Measurements from ENCODE around the gene IRF7.

DNA sequence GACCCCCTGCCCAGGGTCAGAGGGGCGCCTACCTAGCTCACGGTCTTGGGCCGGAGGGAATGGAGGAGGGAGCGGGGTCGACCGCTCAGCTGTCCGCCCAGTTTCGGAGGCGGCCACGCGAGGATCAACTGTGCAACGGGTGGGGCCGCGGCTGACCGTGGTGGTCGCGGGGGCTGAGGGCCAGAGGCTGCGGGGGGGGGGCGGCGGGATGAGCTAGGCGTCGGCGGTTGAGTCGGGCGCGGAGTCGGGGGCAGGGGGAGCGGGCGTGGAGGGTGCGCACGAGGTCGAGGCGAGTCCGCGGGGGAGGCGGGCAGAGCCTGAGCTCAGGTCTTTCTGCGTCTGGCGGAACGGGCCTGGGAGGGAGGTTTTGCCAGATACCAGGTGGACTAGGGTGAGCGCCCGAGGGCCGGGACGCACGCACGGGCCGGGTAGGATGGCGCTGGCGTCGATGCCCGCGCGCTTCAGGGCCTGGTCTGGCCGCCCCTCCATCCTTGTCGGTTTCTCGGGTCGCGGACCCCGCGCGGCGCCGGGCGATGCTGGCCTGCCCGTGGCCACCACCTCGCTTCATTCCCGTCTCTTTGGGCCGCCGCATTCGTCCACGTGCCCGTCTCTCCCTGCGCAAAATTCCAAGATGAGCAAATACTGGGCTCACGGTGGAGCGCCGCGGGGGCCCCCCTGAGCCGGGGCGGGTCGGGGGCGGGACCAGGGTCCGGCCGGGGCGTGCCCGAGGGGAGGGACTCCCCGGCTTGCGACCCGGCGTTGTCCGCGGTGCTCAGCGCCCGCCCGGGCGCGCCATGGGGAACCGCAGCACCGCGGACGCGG, 21.0 kb upstream of the IRF7 start, which contains the start of gene DRD4:
- TF ChIP-seq, protein P1, sequence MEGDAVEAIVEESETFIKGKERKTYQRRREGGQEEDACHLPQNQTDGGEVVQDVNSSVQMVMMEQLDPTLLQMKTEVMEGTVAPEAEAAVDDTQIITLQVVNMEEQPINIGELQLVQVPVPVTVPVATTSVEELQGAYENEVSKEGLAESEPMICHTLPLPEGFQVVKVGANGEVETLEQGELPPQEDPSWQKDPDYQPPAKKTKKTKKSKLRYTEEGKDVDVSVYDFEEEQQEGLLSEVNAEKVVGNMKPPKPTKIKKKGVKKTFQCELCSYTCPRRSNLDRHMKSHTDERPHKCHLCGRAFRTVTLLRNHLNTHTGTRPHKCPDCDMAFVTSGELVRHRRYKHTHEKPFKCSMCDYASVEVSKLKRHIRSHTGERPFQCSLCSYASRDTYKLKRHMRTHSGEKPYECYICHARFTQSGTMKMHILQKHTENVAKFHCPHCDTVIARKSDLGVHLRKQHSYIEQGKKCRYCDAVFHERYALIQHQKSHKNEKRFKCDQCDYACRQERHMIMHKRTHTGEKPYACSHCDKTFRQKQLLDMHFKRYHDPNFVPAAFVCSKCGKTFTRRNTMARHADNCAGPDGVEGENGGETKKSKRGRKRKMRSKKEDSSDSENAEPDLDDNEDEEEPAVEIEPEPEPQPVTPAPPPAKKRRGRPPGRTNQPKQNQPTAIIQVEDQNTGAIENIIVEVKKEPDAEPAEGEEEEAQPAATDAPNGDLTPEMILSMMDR (IDR thresholded peaks at IDR 0.05), result no peak
- no peak for TF ChIP-seq POLR2A (IDR thresholded peaks at IDR 0.05)
- no peak for TF ChIP-seq EP300 (IDR thresholded peaks at IDR 0.05)

All from tibial nerve (tissue), 4 donors.